SH-SY5Y (cell line): ENCODE data around the gene TF.

Source experiments
- GATA2 ChIP-seq: IDR thresholded peaks from 2 replicates; pipeline ENCODE4 v1.6.1; 2011; ENCODE audit warnings: mild to moderate bottlenecking, low read depth, low read length
- GATA3 ChIP-seq: IDR thresholded peaks from 2 replicates; pipeline ENCODE4 v1.6.1; 2011; ENCODE audit warnings: low read depth, mild to moderate bottlenecking, low read length, moderate library complexity

DNA sequence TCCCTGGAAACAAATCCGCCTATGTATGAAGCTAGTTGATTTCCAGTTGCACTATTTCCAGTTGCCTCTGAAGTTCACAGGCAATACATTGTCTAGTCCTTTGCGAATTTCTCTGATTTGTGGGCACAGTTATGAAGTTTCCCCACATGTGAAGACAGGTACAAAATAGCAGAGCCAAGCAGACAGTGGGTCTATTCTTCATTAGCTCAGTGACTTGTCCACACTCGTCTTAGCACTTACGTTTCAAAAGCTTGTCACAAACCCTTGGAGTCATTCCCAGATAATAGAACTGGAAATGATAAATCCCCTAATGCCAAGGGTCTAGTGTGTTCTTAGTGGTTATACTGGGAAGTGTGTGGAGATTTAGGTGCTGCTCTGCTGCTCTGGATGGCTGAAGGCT, 73.9 kb downstream of the TF start:
- TF ChIP-seq GATA2 (no peak), GATA3 (no peak)
